A549 (cell line): ENCODE data around the gene SLC2A13.

Source experiments
- CTCF ChIP-seq: fragments of >200 bp; sonication (Bioruptor Twin); formaldehyde crosslinking; IDR thresholded peaks from 3 replicates; pipeline ENCODE4 v1.5.1; 2016
- POLR2A ChIP-seq: IDR thresholded peaks from 2 replicates; pipeline ENCODE4 v1.6.1; 2012; ENCODE audit warnings: mild to moderate bottlenecking, low read length
- RCOR1 ChIP-seq: fragments of 150-350 bp; IDR thresholded peaks from 2 replicates; pipeline ENCODE4 v1.6.1; 2014; ENCODE audit warnings: antibody characterized with exemption, low read length, low read depth
- TF ChIP-seq, protein P1 (sequence below): fragments of 150-350 bp; IDR thresholded peaks from 2 replicates; pipeline ENCODE4 v1.6.1; 2014; ENCODE audit warnings: low read depth, mild to moderate bottlenecking, low read length
- TF ChIP-seq, protein P2 (sequence below): fragments of 200-600 bp; sonication (generic); IDR thresholded peaks from 2 replicates; pipeline ENCODE4 v1.6.1; 2016; ENCODE audit warnings: antibody characterized with exemption, mild to moderate bottlenecking, moderate library complexity

DNA sequence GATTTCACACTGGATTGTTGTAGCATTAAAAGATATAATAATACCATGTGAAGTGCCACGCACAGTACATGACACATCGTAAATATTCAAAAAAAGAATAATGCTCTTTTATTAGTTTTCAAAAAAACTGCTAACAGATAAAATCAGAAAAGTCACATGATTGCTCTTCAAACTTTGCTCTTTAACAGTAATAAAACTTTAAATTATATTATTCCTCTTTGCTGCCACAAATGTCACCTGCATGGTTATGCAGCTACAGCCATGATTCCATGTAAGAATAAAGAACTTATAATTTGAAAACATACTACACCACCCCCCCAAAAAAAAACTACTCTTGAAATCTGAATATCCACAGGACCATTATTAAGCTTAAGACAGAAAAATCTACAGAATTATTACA, 90.0 kb downstream of the SLC2A13 start:
- TF ChIP-seq RCOR1 (no peak), CTCF (no peak), POLR2A (no peak)
- TF ChIP-seq, protein P1, sequence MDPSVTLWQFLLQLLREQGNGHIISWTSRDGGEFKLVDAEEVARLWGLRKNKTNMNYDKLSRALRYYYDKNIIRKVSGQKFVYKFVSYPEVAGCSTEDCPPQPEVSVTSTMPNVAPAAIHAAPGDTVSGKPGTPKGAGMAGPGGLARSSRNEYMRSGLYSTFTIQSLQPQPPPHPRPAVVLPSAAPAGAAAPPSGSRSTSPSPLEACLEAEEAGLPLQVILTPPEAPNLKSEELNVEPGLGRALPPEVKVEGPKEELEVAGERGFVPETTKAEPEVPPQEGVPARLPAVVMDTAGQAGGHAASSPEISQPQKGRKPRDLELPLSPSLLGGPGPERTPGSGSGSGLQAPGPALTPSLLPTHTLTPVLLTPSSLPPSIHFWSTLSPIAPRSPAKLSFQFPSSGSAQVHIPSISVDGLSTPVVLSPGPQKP = no peak
- TF ChIP-seq, protein P2, sequence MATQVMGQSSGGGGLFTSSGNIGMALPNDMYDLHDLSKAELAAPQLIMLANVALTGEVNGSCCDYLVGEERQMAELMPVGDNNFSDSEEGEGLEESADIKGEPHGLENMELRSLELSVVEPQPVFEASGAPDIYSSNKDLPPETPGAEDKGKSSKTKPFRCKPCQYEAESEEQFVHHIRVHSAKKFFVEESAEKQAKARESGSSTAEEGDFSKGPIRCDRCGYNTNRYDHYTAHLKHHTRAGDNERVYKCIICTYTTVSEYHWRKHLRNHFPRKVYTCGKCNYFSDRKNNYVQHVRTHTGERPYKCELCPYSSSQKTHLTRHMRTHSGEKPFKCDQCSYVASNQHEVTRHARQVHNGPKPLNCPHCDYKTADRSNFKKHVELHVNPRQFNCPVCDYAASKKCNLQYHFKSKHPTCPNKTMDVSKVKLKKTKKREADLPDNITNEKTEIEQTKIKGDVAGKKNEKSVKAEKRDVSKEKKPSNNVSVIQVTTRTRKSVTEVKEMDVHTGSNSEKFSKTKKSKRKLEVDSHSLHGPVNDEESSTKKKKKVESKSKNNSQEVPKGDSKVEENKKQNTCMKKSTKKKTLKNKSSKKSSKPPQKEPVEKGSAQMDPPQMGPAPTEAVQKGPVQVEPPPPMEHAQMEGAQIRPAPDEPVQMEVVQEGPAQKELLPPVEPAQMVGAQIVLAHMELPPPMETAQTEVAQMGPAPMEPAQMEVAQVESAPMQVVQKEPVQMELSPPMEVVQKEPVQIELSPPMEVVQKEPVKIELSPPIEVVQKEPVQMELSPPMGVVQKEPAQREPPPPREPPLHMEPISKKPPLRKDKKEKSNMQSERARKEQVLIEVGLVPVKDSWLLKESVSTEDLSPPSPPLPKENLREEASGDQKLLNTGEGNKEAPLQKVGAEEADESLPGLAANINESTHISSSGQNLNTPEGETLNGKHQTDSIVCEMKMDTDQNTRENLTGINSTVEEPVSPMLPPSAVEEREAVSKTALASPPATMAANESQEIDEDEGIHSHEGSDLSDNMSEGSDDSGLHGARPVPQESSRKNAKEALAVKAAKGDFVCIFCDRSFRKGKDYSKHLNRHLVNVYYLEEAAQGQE = no peak
